Esophagus squamous epithelium (tissue), 5 donors: ENCODE measurements around the gene TIGD2. TPM values are rescaled to one million over a fixed set of nuclear protein-coding genes. Genes with fewer than 3 reads are reported as not detected.

ENCODE experiments used
- DNase-seq: peaks from one replicate; lab custom pipeline; 2025; lab: John Stamatoyannopoulos, UW
- H3K27ac ChIP-seq, 4 donors: fragments of 200-600 bp; sonication (generic); one replicate each; pipeline ENCODE4 v1.5.1; 2016 to 2019; ENCODE audit warnings: mild to moderate bottlenecking in 1 of 4
- H3K27me3 ChIP-seq, 4 donors: fragments of 200-600 bp; sonication (generic); 1 replicate in 3 of 4; 2 replicates in 1 of 4; pipeline versions ENCODE4 v1.5.1 to v1.6.0; 2017 to 2021; ENCODE audit warnings: antibody characterized with exemption in 1 of 4
- H3K36me3 ChIP-seq, 3 donors: fragments of 200-600 bp; sonication (generic); one replicate each; pipeline ENCODE4 v1.5.1; 2016 to 2019
- H3K4me1 ChIP-seq, 3 donors: fragments of 200-600 bp; sonication (generic); one replicate each; pipeline ENCODE4 v1.5.1; 2017 to 2019
- H3K4me3 ChIP-seq, 4 donors: fragments of 200-600 bp; sonication (generic); 1 replicate in 3 of 4; 2 replicates in 1 of 4; pipeline ENCODE4 v1.5.1; 2016 to 2019; ENCODE audit warnings: mild to moderate bottlenecking in 2 of 4, moderate library complexity in 1 of 4
- H3K9me3 ChIP-seq, 3 donors: fragments of 200-600 bp; sonication (generic); one replicate each; pipeline ENCODE4 v1.5.1; 2016 to 2019
- CTCF ChIP-seq, 6 experiments: fragments of 450-650 bp in 4 of 6; fragments of 200-600 bp in 2 of 6; sonication (generic) in 2 of 6; IDR thresholded peaks; one replicate each; pipeline ENCODE4 v1.5.1; 2016 to 2019; ENCODE audit warnings: antibody characterized with exemption in 6 of 6, mild to moderate bottlenecking in 4 of 6, moderate library complexity in 4 of 6
- POLR2A ChIP-seq, 4 donors: fragments of 450-650 bp; IDR thresholded peaks; one replicate each; pipeline ENCODE4 v1.6.1; 2017; ENCODE audit warnings: antibody characterized with exemption in 4 of 4, mild to moderate bottlenecking in 4 of 4, moderate library complexity in 3 of 4
- WGBS, 2 donors: methylation state at CpG; one replicate each; pipeline ENCODE4 v1.1.5; 2018; 5-methylcytosine and 5-hydroxymethylcytosine counted together
- intact Hi-C: fragments of 100-400 bp; cut with DNase I; formaldehyde crosslinking; loops from one replicate; pipeline ENCODE4 v1.15.0; 2022
- small RNA-seq, 4 donors: library from RNA; depleted of rRNA; stranded (forward); fragments of <200 nt; gene quantifications; one replicate each; pipeline ENCODE3, GENCODE V24; 2016
- total RNA-seq, 4 donors: library from RNA; depleted of rRNA; stranded (reverse); fragments of >200 nt; gene quantifications; one replicate each; pipeline ENCODE4 v1.1.0, GENCODE V29; 2016
- donor health status: DM: yes; HTN: yes; CAD: no.

Gene TIGD2
- total RNA-seq, 4 donors from 2014 or later, result 1.2 to 8.5 (median 5.8) TPM

- Histone ChIP-seq H3K9me3 (no peaks in the 10 kb centered on the region), H3K4me3 (no peak overlapping the region), H3K27ac (no peak overlapping the region), H3K4me1 (no peaks in the 10 kb centered on the region), H3K27me3 (no peaks in the 10 kb centered on the region), H3K36me3 (no peaks in the 10 kb centered on the region)
- 9 to 27% methylated on average over 2 of the region's 2 CpGs for WGBS, 2 donors
- intact Hi-C loops, result no loop called here
- DNase-seq, result no peak
- TF ChIP-seq POLR2A (IDR thresholded peaks at IDR 0.05), result no peak
- TF ChIP-seq CTCF (IDR thresholded peaks at IDR 0.05), result no peak
These were observed 53.1 kb downstream of the TIGD2 start for GRCh38 chr4:89164400-89164799.

Small RNA genes lying within 50 kb of the gene (small RNA-seq; reads per million reads assigned to genes)
- gene RNU6-907P, result 0 reads per million in 4 donors

Other genes with a start within 250 kb of the TIGD2 start
- 10 to 100 TPM in 2 of 4 donors, 1 to 10 TPM in 2; 5.2 to 19.1 (median 8.2) TPM for gene FAM13A, start 54.3 kb upstream of the TIGD2 start, total RNA-seq
- 1 to 10 TPM in 3 of 4 donors, under 1 TPM in 1; 0.83 to 4.2 (median 1.9) TPM for gene GPRIN3, start 196.3 kb downstream of the TIGD2 start, total RNA-seq